Fibroblast of mammary gland (primary cell): ENCODE measurements around the gene LAGE3.
A peak's percentile ranks its signal among the peaks of the same experiment; 100 is the strongest.

Experiments used
- DNase-seq: peaks from one replicate; pipeline ENCODE4 v3.0.0-alpha.2; 2010; ENCODE audit warnings: low read depth
- H3K4me3 ChIP-seq: 2 replicates; pipeline ENCODE4 v1.5.1; 2011; ENCODE audit warnings: low read depth, mild to moderate bottlenecking, low read length, moderate library complexity; ENCODE audit not compliant: control insufficient read depth
- CTCF ChIP-seq: conservative IDR thresholded peaks from 2 replicates; pipeline ENCODE4 v1.5.1; 2011; ENCODE audit warnings: low read depth, low read length, inconsistent platforms; ENCODE audit not compliant: control insufficient read depth, insufficient read depth

Gene LAGE3

GRCh38 chrX:154430479-154430878, 48.6 kb downstream of the LAGE3 start:
- no peak overlapping the region for H3K4me3 ChIP-seq
- no peak for DNase-seq
- TF ChIP-seq CTCF, result no peak

- peak overlapping the region; percentile 58 for H3K4me3 ChIP-seq
- TF ChIP-seq CTCF, result no peak
- no peak for DNase-seq
Observed at GRCh38 chrX:154429711-154430110, 49.4 kb downstream of the LAGE3 start.

DNA sequence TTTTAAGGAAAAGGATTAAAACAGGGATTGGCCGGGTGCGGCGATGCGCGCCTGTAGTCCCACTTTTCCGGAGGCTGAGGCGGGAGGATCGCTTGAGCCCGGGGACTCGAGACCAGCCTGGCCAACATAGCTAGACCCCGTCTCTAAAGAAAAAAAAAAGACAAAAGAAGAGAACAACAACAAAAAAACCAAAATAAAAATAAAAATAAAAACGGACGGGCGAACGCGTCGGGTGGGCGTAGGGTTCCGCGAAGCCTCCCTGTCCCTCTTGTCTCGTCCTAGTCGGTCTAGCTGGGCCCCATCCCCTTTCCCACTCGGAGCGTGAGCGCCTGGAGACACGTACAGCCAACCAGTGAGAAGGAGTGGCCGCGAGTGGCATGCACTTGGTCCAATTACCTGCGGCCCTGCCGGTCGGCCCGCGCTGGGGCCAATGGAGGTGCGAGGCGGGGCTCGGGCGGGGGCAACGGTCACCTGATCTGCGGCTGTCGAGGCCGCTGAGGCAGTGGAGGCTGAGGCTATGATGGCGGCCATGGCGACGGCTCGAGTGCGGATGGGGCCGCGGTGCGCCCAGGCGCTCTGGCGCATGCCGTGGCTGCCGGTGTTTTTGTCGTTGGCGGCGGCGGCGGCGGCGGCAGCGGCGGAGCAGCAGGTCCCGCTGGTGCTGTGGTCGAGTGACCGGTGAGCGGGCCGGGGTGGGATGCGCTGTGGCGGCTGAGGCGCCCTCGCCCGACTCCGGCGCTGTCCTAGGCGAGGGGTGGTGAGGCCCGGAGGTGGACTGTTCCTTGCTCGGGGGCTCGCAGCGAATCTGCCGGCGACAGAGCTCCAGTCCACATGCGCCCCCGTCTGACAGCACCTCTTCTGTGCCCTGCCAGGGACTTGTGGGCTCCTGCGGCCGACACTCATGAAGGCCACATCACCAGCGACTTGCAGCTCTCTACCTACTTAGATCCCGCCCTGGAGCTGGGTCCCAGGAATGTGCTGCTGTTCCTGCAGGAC, 50.6 kb downstream of the LAGE3 start, which contains the start of gene ATP6AP1:
Gene ATP6AP1, plus strand, starts transcription at position 502 of the 996 bp plus-strand sequence. Its CDS starts 16 bp downstream, at position 518.
- H3K4me3 ChIP-seq, result peak within 1 kb of the TSS; percentile 58
- DNase-seq, result peak; percentile 92
- TF ChIP-seq CTCF, result no peak
